HFFc6 (cell line): ENCODE results near the gene PROC. TPM values are rescaled to one million over a fixed set of nuclear protein-coding genes. Genes with fewer than 3 reads are reported as not detected.

ENCODE experiments used
- DNase-seq: peaks from one replicate; pipeline ENCODE4 v3.0.0-alpha.2; 2018
- H3K27ac Mint-ChIP-seq: 2 replicates; pipeline ENCODE4 v1.8.0; 2020; ENCODE audit warnings: mild to moderate bottlenecking, mixed read lengths
- H3K27me3 Mint-ChIP-seq: 2 replicates; pipeline ENCODE4 v1.8.0; 2021; ENCODE audit warnings: mild to moderate bottlenecking, moderate library complexity, mixed read lengths; ENCODE audit not compliant: insufficient read depth
- H3K36me3 Mint-ChIP-seq: 2 replicates; pipeline ENCODE4 v1.8.0; 2021; ENCODE audit warnings: low read depth, mixed read lengths
- H3K4me1 Mint-ChIP-seq: 2 replicates; pipeline ENCODE4 v1.8.0; 2020; ENCODE audit warnings: low read depth, mixed read lengths
- H3K4me3 Mint-ChIP-seq: 2 replicates; pipeline ENCODE4 v1.8.0; 2020; ENCODE audit warnings: mild to moderate bottlenecking, moderate library complexity, mixed read lengths
- H3K9me3 Mint-ChIP-seq: 2 replicates; pipeline ENCODE4 v1.8.0; 2020; ENCODE audit warnings: mild to moderate bottlenecking, mixed read lengths
- total RNA-seq, 6 experiments: library from RNA; stranded (reverse); fragmentation: NEBNext Ultra II Directional; extraction: Animal tissue kit (Norgen Biotek cat#: 25700); gene quantifications; 2 replicates in 1 of 6; 3 replicates in 5 of 6; pipeline ENCODE4 v1.2.3, GENCODE V29; 2021
- TF ChIP-seq, protein P1 (sequence below): fragments of 200-600 bp; sonication (generic); IDR thresholded peaks from 2 replicates; pipeline ENCODE4 v1.5.0; 2021; ENCODE audit warnings: antibody characterized with exemption, mild to moderate bottlenecking

Gene PROC
- total RNA-seq, 6 experiments from 2014 or later = not detected

- no peak overlapping the region for H3K4me3 Mint-ChIP-seq
- peaks cover 34% of the 10 kb centered on the region for H3K4me1 Mint-ChIP-seq
- H3K27me3 Mint-ChIP-seq = peaks cover 3% of the 10 kb centered on the region; the same call in 1 of the 2 replicates
Observed at GRCh38 chr2:127416506-127417001, 1.7 kb upstream of the PROC start.

DNA sequence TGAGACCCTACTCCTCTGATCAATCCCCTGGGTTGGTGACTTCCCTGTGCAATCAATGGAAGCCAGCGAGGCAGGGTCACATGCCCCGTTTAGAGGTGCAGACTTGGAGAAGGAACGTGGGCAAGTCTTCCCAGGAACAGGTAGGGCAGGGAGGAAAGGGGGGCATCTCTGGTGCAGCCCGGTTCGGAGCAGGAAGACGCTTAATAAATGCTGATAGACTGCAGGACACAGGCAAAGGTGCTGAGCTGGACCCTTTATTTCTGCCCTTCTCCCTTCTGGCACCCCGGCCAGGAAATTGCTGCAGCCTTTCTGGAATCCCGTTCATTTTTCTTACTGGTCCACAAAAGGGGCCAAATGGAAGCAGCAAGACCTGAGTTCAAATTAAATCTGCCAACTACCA lies 821 bp upstream of the PROC start:
- Mint-ChIP-seq H3K27ac (no peak overlapping the region), H3K4me1 (peaks cover 26% of the 10 kb centered on the region), H3K9me3 (no peaks in the 10 kb centered on the region), H3K36me3 (no peaks in the 10 kb centered on the region), H3K27me3 (peaks cover 3% of the 10 kb centered on the region; the same call in 1 of the 2 replicates), H3K4me3 (no peak overlapping the region)
- TF ChIP-seq, protein P1, sequence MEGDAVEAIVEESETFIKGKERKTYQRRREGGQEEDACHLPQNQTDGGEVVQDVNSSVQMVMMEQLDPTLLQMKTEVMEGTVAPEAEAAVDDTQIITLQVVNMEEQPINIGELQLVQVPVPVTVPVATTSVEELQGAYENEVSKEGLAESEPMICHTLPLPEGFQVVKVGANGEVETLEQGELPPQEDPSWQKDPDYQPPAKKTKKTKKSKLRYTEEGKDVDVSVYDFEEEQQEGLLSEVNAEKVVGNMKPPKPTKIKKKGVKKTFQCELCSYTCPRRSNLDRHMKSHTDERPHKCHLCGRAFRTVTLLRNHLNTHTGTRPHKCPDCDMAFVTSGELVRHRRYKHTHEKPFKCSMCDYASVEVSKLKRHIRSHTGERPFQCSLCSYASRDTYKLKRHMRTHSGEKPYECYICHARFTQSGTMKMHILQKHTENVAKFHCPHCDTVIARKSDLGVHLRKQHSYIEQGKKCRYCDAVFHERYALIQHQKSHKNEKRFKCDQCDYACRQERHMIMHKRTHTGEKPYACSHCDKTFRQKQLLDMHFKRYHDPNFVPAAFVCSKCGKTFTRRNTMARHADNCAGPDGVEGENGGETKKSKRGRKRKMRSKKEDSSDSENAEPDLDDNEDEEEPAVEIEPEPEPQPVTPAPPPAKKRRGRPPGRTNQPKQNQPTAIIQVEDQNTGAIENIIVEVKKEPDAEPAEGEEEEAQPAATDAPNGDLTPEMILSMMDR = no peak
- no peak for DNase-seq

More at GRCh38 chr2:127416506-127417001, 1.7 kb upstream of the PROC start:
- no peak for DNase-seq
- Mint-ChIP-seq H3K9me3 (no peaks in the 10 kb centered on the region), H3K36me3 (no peaks in the 10 kb centered on the region), H3K27ac (no peak overlapping the region)
- TF ChIP-seq, protein P1 = no peak

GRCh38 chr2:127419112-127419430 lies 844 bp downstream of the PROC start:
- Mint-ChIP-seq H3K4me1 (peaks cover 15% of the 10 kb centered on the region), H3K9me3 (no peaks in the 10 kb centered on the region), H3K27me3 (peaks cover 10% of the 10 kb centered on the region; the same call in 1 of the 2 replicates), H3K4me3 (no peak overlapping the region), H3K27ac (no peak overlapping the region), H3K36me3 (no peaks in the 10 kb centered on the region)
- DNase-seq = no peak
- TF ChIP-seq, protein P1 = no peak

DNA sequence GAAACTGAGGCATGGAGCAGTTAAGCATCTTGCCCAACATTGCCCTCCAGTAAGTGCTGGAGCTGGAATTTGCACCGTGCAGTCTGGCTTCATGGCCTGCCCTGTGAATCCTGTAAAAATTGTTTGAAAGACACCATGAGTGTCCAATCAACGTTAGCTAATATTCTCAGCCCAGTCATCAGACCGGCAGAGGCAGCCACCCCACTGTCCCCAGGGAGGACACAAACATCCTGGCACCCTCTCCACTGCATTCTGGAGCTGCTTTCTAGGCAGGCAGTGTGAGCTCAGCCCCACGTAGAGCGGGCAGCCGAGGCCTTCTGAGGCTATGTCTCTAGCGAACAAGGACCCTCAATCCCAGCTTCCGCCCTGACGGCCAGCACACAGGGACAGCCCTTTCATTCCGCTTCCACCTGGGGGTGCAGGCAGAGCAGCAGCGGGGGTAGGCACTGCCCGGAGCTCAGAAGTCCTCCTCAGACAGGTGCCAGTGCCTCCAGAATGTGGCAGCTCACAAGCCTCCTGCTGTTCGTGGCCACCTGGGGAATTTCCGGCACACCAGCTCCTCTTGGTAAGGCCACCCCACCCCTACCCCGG lies 1.3 kb downstream of the PROC start:
- Mint-ChIP-seq H3K4me3 (no peak overlapping the region), H3K27me3 (peaks cover 13% of the 10 kb centered on the region), H3K27ac (no peak overlapping the region), H3K9me3 (no peaks in the 10 kb centered on the region), H3K36me3 (no peaks in the 10 kb centered on the region), H3K4me1 (peaks cover 12% of the 10 kb centered on the region)
- DNase-seq = no peak
- TF ChIP-seq, protein P1 = no peak

GRCh38 chr2:127420039-127420864 lies 2.0 kb downstream of the PROC start:
- no peak overlapping the region for H3K27ac Mint-ChIP-seq
- H3K36me3 Mint-ChIP-seq = no peaks in the 10 kb centered on the region
- no peak overlapping the region for H3K4me3 Mint-ChIP-seq
- no peak for DNase-seq
- peaks cover 8% of the 10 kb centered on the region for H3K4me1 Mint-ChIP-seq
- TF ChIP-seq, protein P1 = no peak
- H3K27me3 Mint-ChIP-seq = peaks cover 12% of the 10 kb centered on the region
- H3K9me3 Mint-ChIP-seq = no peaks in the 10 kb centered on the region
